ENCODE measurements around the gene HLA-DOA. TPM values are rescaled to one million over a fixed set of nuclear protein-coding genes. Genes with fewer than 3 reads are reported as not detected.
A peak's percentile ranks its signal among the peaks of the same experiment; 100 is the strongest.

The HLA-DOA gene
- total and polyA plus RNA-seq, 10 of the 15 experiments (the other 5 are each of a cell fraction or from before 2014, with no cell fraction given) = 8.8 to 108 (median 58.3) TPM

GRCh38 chr6:32975886-32976285, 33.5 kb downstream of the HLA-DOA start:
- Histone ChIP-seq H3K4me1 (ENCODE audit: control insufficient read depth, insufficient read depth, low read length) (no peaks in the 10 kb centered on the region; the same call in 1 of the 2 replicates), H3K27me3 (replicated peaks in 1 of 2; ENCODE audit: control insufficient read depth in 2 of 2, insufficient read depth in 2 of 2, low read length in 1 of 2) (no peaks in the 10 kb centered on the region), H2AFZ (ENCODE audit: control insufficient read depth, low read depth, low read length) (no peak overlapping the region), H4K20me1 (ENCODE audit: control insufficient read depth, insufficient read depth) (peaks cover 44% of the 10 kb centered on the region), H3K27ac (ENCODE audit: control insufficient read depth, insufficient read depth) (no peak overlapping the region), H3K9ac (ENCODE audit: control insufficient read depth, insufficient read depth, low read length) (peak overlapping the region; percentile 9; the same call in 1 of the 2 replicates), H3K36me3 (ENCODE audit: control insufficient read depth in 2 of 2, insufficient read depth in 2 of 2, low read length in 1 of 2) (peaks cover 60 to 69% of the 10 kb centered on the region in 2 experiments), H3K9me3 (replicated peaks; ENCODE audit: control insufficient read depth, insufficient read depth, low read length) (no peaks in the 10 kb centered on the region), H3K79me2 (ENCODE audit: control insufficient read depth, insufficient read depth, low read length) (peaks cover 75% of the 10 kb centered on the region), H3K4me3 (peak overlapping the region; percentile 93), H3K4me2 (ENCODE audit: control insufficient read depth, insufficient read depth) (peak overlapping the region; percentile 78)
- no TSS peak for BruUV-seq (replicated peaks)
- CTCF ChIA-PET = interaction anchor here (1.0 to 13.8 kb wide), 6 partner anchors 10 to 138 kb away, joined by 3 to 162 read pairs (median 10); partner anchors contain the start of genes HLA-DMA and TAP2
- FAIRE-seq = no peak
- intact Hi-C loops (cut with micrococcal nuclease; ENCODE audit: unreplicated experiment) = no loop called here
- TF ChIP-seq MTA3 (IDR thresholded peaks at IDR 0.05; ENCODE audit: borderline replicate concordance, low read length) (no peak), TCF3 (IDR thresholded peaks at IDR 0.05; ENCODE audit: borderline replicate concordance, insufficient read depth, low read depth, low read length) (no peak), BACH1 (IDR thresholded peaks at IDR 0.05; ENCODE audit: borderline replicate concordance) (peak; percentile 10; the same call in 1 of the 2 replicates), FOXK2 (IDR thresholded peaks at IDR 0.05) (no peak), SMARCA5 (IDR thresholded peaks at IDR 0.05) (no peak), POLR2AphosphoS5 (IDR thresholded peaks at IDR 0.05; ENCODE audit: low read length) (peak; percentile 70; the same call in 1 of the 2 replicates), SIX5 (IDR thresholded peaks at IDR 0.05; ENCODE audit: low read depth, low read length, severe bottlenecking) (no peak), E2F8 (IDR thresholded peaks at IDR 0.05; ENCODE audit: low read depth, partially characterized antibody) (no peak)
- SMC1A ChIA-PET (ENCODE audit: uncharacterized antibody, unreplicated experiment) = interaction anchor here (0.8 to 17.2 kb wide), 8 partner anchors 10 to 82 kb away, joined by 3 to 347 read pairs (median 8); partner anchors contain the start of gene HLA-DMA
- POLR2A ChIA-PET = interaction anchor here (0.6 to 16.6 kb wide), 8 partner anchors 8 to 451 kb away, joined by 3 to 486 read pairs (median 3); partner anchors contain the start of genes HLA-DMA and HLA-DMB
- DNase-seq (ENCODE audit: low read depth, low spot score) = no peak
- 23% methylated on average over 2 of the region's 2 CpGs for WGBS (ENCODE audit: insufficient coverage, insufficient replicate concordance, low lambda C conversion rate, missing lambda C conversion rate)
- RAD21 ChIA-PET (ENCODE audit: unreplicated experiment) = interaction anchor here (0.7 to 7.8 kb wide), 5 partner anchors 9 to 42 kb away, joined by 3 to 72 read pairs (median 5); partner anchors contain the start of gene HLA-DMA
- in situ Hi-C loops (cut with MboI) = no loop called here
- ATAC-seq = no peak
